Naive thymus-derived CD4-positive, alpha-beta T cell (primary cell): Measurements from ENCODE around the gene STK26. TPM values are rescaled to one million over a fixed set of nuclear protein-coding genes. Genes with fewer than 3 reads are reported as not detected.
A peak's percentile ranks its signal among the peaks of the same experiment; 100 is the strongest.
"Not testable (repeated sequence)": the region's sequence is repeated elsewhere in the genome, so short reads cannot be mapped to it uniquely, and the experiment has no call there.

Source experiments
- ATAC-seq: fragments of 150-1000 bp; cut with Tn5 transposase; 2 replicates; pipeline ENCODE4 v1.10.0; 2021; ENCODE audit warnings: mild to moderate bottlenecking, moderate library complexity
- CTCF ChIA-PET: fragments of 350-600 bp; sonication (Branson Sonifier 250); formaldehyde crosslinking; loops from one replicate; lab custom pipeline; 2021; ENCODE audit warnings: antibody characterized with exemption; lab: Charles Lee
- POLR2A ChIA-PET: fragments of 350-600 bp; sonication (Branson Sonifier 250); formaldehyde crosslinking; loops from one replicate; lab custom pipeline; 2021; ENCODE audit warnings: antibody characterized with exemption, inconsistent platforms; lab: Charles Lee
- DNase-seq, 9 donors: peaks; one replicate each; pipeline versions ENCODE4 v3.0.0 to v3.0.0-alpha.2; 2020 to 2022; ENCODE audit warnings: mixed read lengths in 1 of 9
- H3K27ac ChIP-seq: one replicate; pipeline ENCODE4 v1.7.0; 2013; ENCODE audit warnings: mild to moderate bottlenecking, low read depth, low read length, moderate library complexity
- H3K27me3 ChIP-seq, 2 donors: one replicate each; pipeline ENCODE4 v1.7.0; 2013; ENCODE audit warnings: low read length in 2 of 2, mild to moderate bottlenecking in 2 of 2, moderate library complexity in 2 of 2; ENCODE audit not compliant: control insufficient read depth in 2 of 2, insufficient read depth in 2 of 2
- H3K36me3 ChIP-seq, 3 experiments: 1 replicate in 2 of 3; 2 replicates in 1 of 3; pipeline ENCODE4 v1.7.0; 2013; ENCODE audit warnings: low read length in 3 of 3, mild to moderate bottlenecking in 3 of 3, moderate library complexity in 1 of 3; ENCODE audit not compliant: insufficient read depth in 3 of 3, control insufficient read depth in 2 of 3
- H3K4me1 ChIP-seq, 2 donors: one replicate each; pipeline ENCODE4 v1.7.0; 2013; ENCODE audit warnings: low read length in 2 of 2, mild to moderate bottlenecking in 2 of 2, moderate library complexity in 1 of 2; ENCODE audit not compliant: control insufficient read depth in 2 of 2, insufficient read depth in 2 of 2
- H3K4me3 ChIP-seq: 2 replicates; pipeline ENCODE4 v1.7.0; 2013; ENCODE audit warnings: mild to moderate bottlenecking, low read length
- H3K9me3 ChIP-seq, 3 experiments: 1 replicate in 2 of 3; 2 replicates in 1 of 3; pipeline ENCODE4 v1.7.0; 2013; ENCODE audit warnings: low read length in 3 of 3; ENCODE audit not compliant: control insufficient read depth in 2 of 3
- H3K27ac Mint-ChIP-seq, 9 donors: one replicate each; pipeline ENCODE4 v1.8.0; 2020 to 2022; ENCODE audit warnings: mixed read lengths in 9 of 9, mild to moderate bottlenecking in 8 of 9, moderate library complexity in 5 of 9, inconsistent platforms in 2 of 9
- H3K27me3 Mint-ChIP-seq, 5 donors: one replicate each; pipeline ENCODE4 v1.8.0; 2021 to 2022; ENCODE audit warnings: mixed read lengths in 5 of 5, mild to moderate bottlenecking in 1 of 5
- H3K36me3 Mint-ChIP-seq, 5 donors: one replicate each; pipeline ENCODE4 v1.8.0; 2020 to 2022; ENCODE audit warnings: mixed read lengths in 5 of 5, mild to moderate bottlenecking in 3 of 5, inconsistent platforms in 1 of 5
- H3K4me1 Mint-ChIP-seq, 7 donors: one replicate each; pipeline ENCODE4 v1.8.0; 2020 to 2022; ENCODE audit warnings: mixed read lengths in 7 of 7, mild to moderate bottlenecking in 3 of 7, inconsistent platforms in 1 of 7
- H3K4me3 Mint-ChIP-seq, 10 donors: one replicate each; pipeline ENCODE4 v1.8.0; 2020 to 2022; ENCODE audit warnings: mild to moderate bottlenecking in 10 of 10, mixed read lengths in 10 of 10, moderate library complexity in 6 of 10, inconsistent platforms in 2 of 10
- H3K9me3 Mint-ChIP-seq, 11 donors: one replicate each; pipeline ENCODE4 v1.8.0; 2020 to 2022; ENCODE audit warnings: mixed read lengths in 11 of 11, mild to moderate bottlenecking in 4 of 11, inconsistent platforms in 1 of 11, moderate library complexity in 1 of 11
- intact Hi-C, 2 donors: fragments of 100-400 bp; cut with micrococcal nuclease; formaldehyde crosslinking; loops; one replicate each; pipeline ENCODE4 v1.15.1; 2023
- polyA plus RNA-seq, 2 donors: library from polyadenylated mRNA; unstranded; fragments of 300-500 nt; fragmentation: Illumina TruSeq; gene quantifications; one replicate each; pipeline ENCODE4 v1.2.3, GENCODE V29; 2021
- total RNA-seq, 6 experiments: library from RNA in 5 of 6; stranded (reverse) in 5 of 6; gene quantifications; 1 replicate in 5 of 6; 2 replicates in 1 of 6; pipeline ENCODE4 v1.2.3 and lab custom pipeline; 2021 to 2026

STK26 gene
- total and polyA plus RNA-seq, 7 experiments from 2014 or later: 29.7 to 60.7 (median 45.5) TPM

DNA sequence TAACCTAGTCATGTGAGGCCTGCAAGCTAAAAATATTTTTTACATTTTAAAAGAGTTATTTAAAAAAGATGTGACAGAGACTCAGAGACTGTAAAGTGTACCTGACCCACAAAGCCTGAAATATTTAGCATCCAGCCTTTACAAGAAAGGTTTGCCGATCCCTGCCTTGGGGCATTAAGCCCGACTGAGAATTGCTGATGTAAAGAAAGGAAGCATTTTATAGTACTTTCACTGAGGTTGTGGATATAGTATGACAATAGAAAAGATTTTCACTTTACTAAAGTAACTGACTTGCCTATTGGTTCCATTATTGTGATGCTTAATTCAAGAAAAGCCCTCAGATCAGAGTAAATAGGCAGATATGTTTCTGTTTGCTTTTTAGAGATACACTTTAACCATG, 17.0 kb downstream of the STK26 start:
- ChIA-PET CTCF (no interaction called here), POLR2A (no interaction called here)
- H3K27me3 ChIP-seq: no peaks in the 10 kb centered on the region
- no peaks in the 10 kb centered on the region for H3K36me3 ChIP-seq
- Mint-ChIP-seq H3K4me1 (peaks cover 13 to 83% (median 72%) of the 10 kb centered on the region in 7 donors), H3K9me3 (no peaks in the 10 kb centered on the region), H3K4me3 (no peak overlapping the region), H3K36me3 (peaks cover 0 to under 1% (median 0%) of the 10 kb centered on the region in 5 donors), H3K27me3 (no peaks in the 10 kb centered on the region), H3K27ac (peak overlapping the region in 1 of 9 donors; percentile 28)
- intact Hi-C loops: no loop called here
- DNase-seq (no peak), ATAC-seq (no peak)
- no peak overlapping the region for H3K27ac ChIP-seq
- H3K4me3 ChIP-seq: no peak overlapping the region
- no peaks in the 10 kb centered on the region for H3K9me3 ChIP-seq
- H3K4me1 ChIP-seq: peaks cover 0 to 7% of the 10 kb centered on the region in 2 donors

GRCh38 chrX:132041015-132041414, 17.9 kb downstream of the STK26 start:
- no peaks in the 10 kb centered on the region for H3K36me3 ChIP-seq
- no peak overlapping the region for H3K4me3 Mint-ChIP-seq
- ChIA-PET POLR2A (no interaction called here), CTCF (no interaction called here)
- DNase-seq (no peak), ATAC-seq (no peak)
- H3K27ac ChIP-seq: no peak overlapping the region
- no peaks in the 10 kb centered on the region for H3K27me3 Mint-ChIP-seq
- no peaks in the 10 kb centered on the region for H3K27me3 ChIP-seq
- H3K4me1 Mint-ChIP-seq: peaks cover 6 to 84% (median 73%) of the 10 kb centered on the region in 7 donors
- H3K9me3 ChIP-seq: no peaks in the 10 kb centered on the region
- no peak overlapping the region for H3K4me3 ChIP-seq
- intact Hi-C loops: no loop called here
- no peaks in the 10 kb centered on the region for H3K9me3 Mint-ChIP-seq
- peaks cover 0 to 2% (median 0%) of the 10 kb centered on the region in 5 donors for H3K36me3 Mint-ChIP-seq
- peaks cover 0 to under 1% of the 10 kb centered on the region in 2 donors for H3K4me1 ChIP-seq
- peak overlapping the region in 1 of 9 donors; percentile 61 for H3K27ac Mint-ChIP-seq

GRCh38 chrX:132043977-132044376, 20.9 kb downstream of the STK26 start:
- Mint-ChIP-seq H3K27ac (peak overlapping the region in 1 of 9 donors; percentile 59), H3K36me3 (peaks cover 0 to 2% (median 0%) of the 10 kb centered on the region in 5 donors), H3K4me3 (no peak overlapping the region), H3K27me3 (no peaks in the 10 kb centered on the region), H3K4me1 (peaks cover 5 to 84% (median 70%) of the 10 kb centered on the region in 7 donors), H3K9me3 (no peaks in the 10 kb centered on the region)
- ChIA-PET CTCF (interaction anchor here (0.7 kb wide), 1 partner anchor 175 kb away, joined by 3 read pairs; no protein-coding TSS in a partner anchor), POLR2A (no interaction called here)
- no peaks in the 10 kb centered on the region for H3K36me3 ChIP-seq
- no peaks in the 10 kb centered on the region for H3K4me1 ChIP-seq
- ATAC-seq (no peak), DNase-seq (no peak)
- H3K4me3 ChIP-seq: no peak overlapping the region
- no peaks in the 10 kb centered on the region for H3K27me3 ChIP-seq
- intact Hi-C loops: no loop called here
- no peak overlapping the region for H3K27ac ChIP-seq
- H3K9me3 ChIP-seq: no peaks in the 10 kb centered on the region

- no peak for ATAC-seq
- intact Hi-C loops: no loop called here
- Mint-ChIP-seq H3K9me3 (no peaks in the 10 kb centered on the region), H3K27me3 (no peaks in the 10 kb centered on the region), H3K27ac (no peak overlapping the region), H3K4me3 (no peak overlapping the region), H3K36me3 (peaks cover 0 to 2% (median 0%) of the 10 kb centered on the region in 5 donors), H3K4me1 (peaks cover 5 to 84% (median 63%) of the 10 kb centered on the region in 7 donors)
- Histone ChIP-seq H3K4me3 (no peak overlapping the region), H3K27ac (no peak overlapping the region), H3K27me3 (no peaks in the 10 kb centered on the region), H3K9me3 (no peaks in the 10 kb centered on the region), H3K36me3 (no peaks in the 10 kb centered on the region), H3K4me1 (no peaks in the 10 kb centered on the region)
- CTCF ChIA-PET: no interaction called here
- DNase-seq: no peak
- POLR2A ChIA-PET: interaction anchor here (0.8 kb wide), 1 partner anchor 22 kb away, joined by 3 read pairs; the partner anchor contains the start of gene STK26
Measured at GRCh38 chrX:132044953-132045352, 21.9 kb downstream of the STK26 start.

- no peaks in the 10 kb centered on the region for H3K27me3 ChIP-seq
- no peaks in the 10 kb centered on the region for H3K36me3 ChIP-seq
- H3K4me3 ChIP-seq: no peak overlapping the region
- Mint-ChIP-seq H3K9me3 (no peaks in the 10 kb centered on the region), H3K4me1 (peaks cover 3 to 82% (median 61%) of the 10 kb centered on the region in 7 donors), H3K27ac (no peak overlapping the region), H3K4me3 (no peak overlapping the region), H3K36me3 (peaks cover 0 to 4% (median 0%) of the 10 kb centered on the region in 5 donors), H3K27me3 (no peaks in the 10 kb centered on the region)
- ChIA-PET POLR2A (interaction anchor here (0.8 kb wide), 1 partner anchor 23 kb away, joined by 3 read pairs; the partner anchor contains the start of gene STK26), CTCF (no interaction called here)
- DNase-seq: no peak
- ATAC-seq: no peak
- H3K9me3 ChIP-seq: no peaks in the 10 kb centered on the region
- H3K27ac ChIP-seq: no peak overlapping the region
- intact Hi-C loops: no loop called here
- no peaks in the 10 kb centered on the region for H3K4me1 ChIP-seq
Measured at GRCh38 chrX:132045456-132045855, 22.4 kb downstream of the STK26 start.

- intact Hi-C loops: loop anchor here in 1 of 2 donors (2.0 kb wide), 1 partner anchor 16 kb away; no protein-coding TSS in a partner anchor
- CTCF ChIA-PET: no interaction called here
- H3K4me3 Mint-ChIP-seq: no peak overlapping the region
- ATAC-seq (no peak), DNase-seq (no peak)
- peaks cover 3 to 72% (median 53%) of the 10 kb centered on the region in 7 donors for H3K4me1 Mint-ChIP-seq
- H3K36me3 Mint-ChIP-seq: peaks cover 0 to 4% (median 3%) of the 10 kb centered on the region in 5 donors
- no peak overlapping the region for H3K27ac Mint-ChIP-seq
- POLR2A ChIA-PET: no interaction called here
- no peaks in the 10 kb centered on the region for H3K4me1 ChIP-seq
- H3K27me3 Mint-ChIP-seq: no peaks in the 10 kb centered on the region
- no peak overlapping the region for H3K27ac ChIP-seq
- H3K4me3 ChIP-seq: no peak overlapping the region
- no peaks in the 10 kb centered on the region for H3K36me3 ChIP-seq
- H3K9me3 Mint-ChIP-seq: peaks cover 0 to 3% (median 0%) of the 10 kb centered on the region in 11 donors
- H3K9me3 ChIP-seq: no peaks in the 10 kb centered on the region
- H3K27me3 ChIP-seq: no peaks in the 10 kb centered on the region
Measured at GRCh38 chrX:132046533-132046932, 23.4 kb downstream of the STK26 start.

DNA sequence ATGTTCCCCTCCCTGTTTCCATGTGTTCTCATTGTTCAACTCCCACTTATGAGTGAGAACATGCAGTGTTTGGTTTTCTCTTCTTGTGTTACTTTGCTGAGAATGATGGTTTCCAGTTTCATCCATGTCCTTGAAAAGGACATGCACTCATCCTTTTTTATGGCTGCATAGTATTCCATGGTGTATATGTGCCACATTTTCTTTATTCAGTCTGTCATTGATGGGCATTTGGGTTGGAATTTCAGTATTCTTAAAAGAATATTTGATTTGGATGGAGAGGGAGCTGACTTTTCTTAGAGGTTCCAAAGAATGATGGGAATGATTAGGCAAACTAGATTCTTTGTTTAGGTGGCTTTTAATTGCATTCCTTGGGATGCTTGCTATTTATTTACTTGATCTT, 28.7 kb downstream of the STK26 start:
- intact Hi-C loops, ATAC-seq, CTCF ChIA-PET, H3K9me3 ChIP-seq, H3K36me3 ChIP-seq, POLR2A ChIA-PET, H3K36me3 Mint-ChIP-seq, H3K27me3 Mint-ChIP-seq, DNase-seq, H3K4me3 ChIP-seq, H3K4me1 ChIP-seq, H3K27ac ChIP-seq, H3K27me3 ChIP-seq, H3K9me3 Mint-ChIP-seq: not testable (repeated sequence)
- H3K4me1 Mint-ChIP-seq: peaks cover 4 to 59% (median 33%) of the 10 kb centered on the region in 7 donors
- peak overlapping the region in 1 of 10 donors; percentile 56 for H3K4me3 Mint-ChIP-seq
- H3K27ac Mint-ChIP-seq: peak overlapping the region in 1 of 9 donors; percentile 25
